Neural cell (in vitro differentiated cells): ENCODE measurements around the gene COG2. TPM values are rescaled to one million over a fixed set of nuclear protein-coding genes. Genes with fewer than 3 reads are reported as not detected.
"Not testable (repeated sequence)": the region's sequence is repeated elsewhere in the genome, so short reads cannot be mapped to it uniquely, and the experiment has no call there.

Experiments used
- H2AFZ ChIP-seq: fragments of 200-600, 300-800 bp; sonication (generic), shearing (Covaris generic); 2 replicates; pipeline ENCODE4 v1.6.0; 2014; ENCODE audit warnings: low read depth, mild to moderate bottlenecking, antibody characterized with exemption, low read length, moderate library complexity
- H3F3A ChIP-seq: fragments of 200-600 bp; shearing (Covaris generic); 2 replicates; pipeline ENCODE4 v1.6.1; 2016; ENCODE audit warnings: mild to moderate bottlenecking, moderate library complexity, mixed read lengths, antibody characterized with exemption, low read length; ENCODE audit not compliant: insufficient read depth, poor library complexity, severe bottlenecking
- H3K27ac ChIP-seq: fragments of 200-600, 300-800 bp; sonication (generic), shearing (Covaris generic); 2 replicates; pipeline ENCODE4 v1.5.1; 2014; ENCODE audit warnings: mild to moderate bottlenecking, low read length, moderate library complexity
- H3K27me3 ChIP-seq: fragments of 300-800, 200-600 bp; sonication (generic), shearing (Covaris generic); 2 replicates; pipeline ENCODE4 v1.6.0; 2014; ENCODE audit warnings: mild to moderate bottlenecking, low read depth, low read length, moderate library complexity; ENCODE audit not compliant: insufficient read depth
- H3K36me3 ChIP-seq: fragments of 300-800, 200-600 bp; sonication (generic), shearing (Covaris generic); 2 replicates; pipeline ENCODE4 v1.5.1; 2014; ENCODE audit warnings: mild to moderate bottlenecking, antibody characterized with exemption, low read length, moderate library complexity; ENCODE audit not compliant: insufficient read depth
- H3K4me2 ChIP-seq: fragments of 300-800, 200-600 bp; sonication (generic), shearing (Covaris generic); 2 replicates; pipeline ENCODE4 v1.6.0; 2014; ENCODE audit warnings: mild to moderate bottlenecking, low read length
- H3K4me3 ChIP-seq: fragments of 300-800, 200-600 bp; sonication (generic), shearing (Covaris generic); 2 replicates; pipeline ENCODE4 v1.5.1; 2014; ENCODE audit warnings: mild to moderate bottlenecking, low read length, moderate library complexity
- H3K79me2 ChIP-seq: fragments of 200-600 bp; shearing (Covaris generic); replicated peaks from 2 replicates; pipeline ENCODE4 v1.6.0; 2014; ENCODE audit warnings: mild to moderate bottlenecking, low read length, moderate library complexity; ENCODE audit not compliant: insufficient read depth
- H3K9ac ChIP-seq: fragments of 300-800, 200-600 bp; sonication (generic), shearing (Covaris generic); 2 replicates; pipeline ENCODE4 v1.6.1; 2016; ENCODE audit warnings: mild to moderate bottlenecking, low read length, mixed read lengths
- H3K9me2 ChIP-seq: fragments of 200-600 bp; shearing (Covaris generic); 2 replicates; pipeline ENCODE4 v1.6.1; 2016; ENCODE audit warnings: mild to moderate bottlenecking, low read length, mixed read lengths; ENCODE audit not compliant: insufficient read depth
- H3K9me3 ChIP-seq: fragments of 200-600, 300-800 bp; sonication (generic), shearing (Covaris generic); 2 replicates; pipeline ENCODE4 v1.6.1; 2016; ENCODE audit warnings: mild to moderate bottlenecking, mixed run types, low read length, moderate library complexity, mixed read lengths
- H4K20me1 ChIP-seq: fragments of 200-600 bp; shearing (Covaris generic); 2 replicates; pipeline ENCODE4 v1.6.1; 2016; ENCODE audit warnings: mild to moderate bottlenecking, mixed run types; ENCODE audit not compliant: insufficient read depth
- EP300 ChIP-seq: fragments of 450-650 bp; conservative IDR thresholded peaks from 2 replicates; pipeline ENCODE4 v1.6.1; 2014; ENCODE audit warnings: antibody characterized with exemption, mild to moderate bottlenecking, moderate library complexity; ENCODE audit not compliant: poor library complexity, severe bottlenecking
- EZH2 ChIP-seq: fragments of 200-600, 300-800 bp; shearing (Covaris generic), sonication (generic); IDR thresholded peaks from 2 replicates; pipeline ENCODE4 v1.6.1; 2014; ENCODE audit warnings: antibody characterized with exemption, low read length, borderline replicate concordance, mild to moderate bottlenecking; ENCODE audit not compliant: insufficient read depth, poor library complexity, severe bottlenecking
- MXI1 ChIP-seq: fragments of 450-650 bp; conservative IDR thresholded peaks from 2 replicates; pipeline ENCODE4 v1.6.1; 2014; ENCODE audit warnings: antibody characterized with exemption, mild to moderate bottlenecking; ENCODE audit not compliant: poor library complexity, severe bottlenecking
- POLR2AphosphoS5 ChIP-seq: IDR thresholded peaks from 2 replicates; pipeline ENCODE4 v1.6.1; 2012
- RAD21 ChIP-seq: fragments of 450-650 bp; conservative IDR thresholded peaks from 2 replicates; pipeline ENCODE4 v1.6.1; 2014; ENCODE audit warnings: antibody characterized with exemption, mild to moderate bottlenecking, moderate library complexity
- SMC3 ChIP-seq: fragments of 450-650 bp; conservative IDR thresholded peaks from 2 replicates; pipeline ENCODE4 v1.6.1; 2014; ENCODE audit warnings: antibody characterized with exemption, mild to moderate bottlenecking, moderate library complexity; ENCODE audit not compliant: poor library complexity
- TAF1 ChIP-seq: IDR thresholded peaks from 2 replicates; pipeline ENCODE4 v1.6.1; 2012; ENCODE audit warnings: low read depth
- polyA plus RNA-seq: library from polyadenylated mRNA; depleted of rRNA; stranded (reverse); fragments of >200 nt; gene quantifications from 2 replicates; pipeline ENCODE4 v1.2.3, GENCODE V29; 2014
- TF ChIP-seq, protein P1 (sequence below): IDR thresholded peaks from 2 replicates; pipeline ENCODE4 v1.6.1; 2012; ENCODE audit warnings: borderline replicate concordance
- TF ChIP-seq, protein P2 (sequence below): fragments of 450-650 bp; IDR thresholded peaks from 2 replicates; pipeline ENCODE4 v1.5.1; 2014; ENCODE audit warnings: antibody characterized with exemption, mild to moderate bottlenecking, moderate library complexity; ENCODE audit not compliant: poor library complexity, severe bottlenecking

COG2 gene
- polyA plus RNA-seq, 1 donor from 2014 or later: 14.5 TPM

DNA sequence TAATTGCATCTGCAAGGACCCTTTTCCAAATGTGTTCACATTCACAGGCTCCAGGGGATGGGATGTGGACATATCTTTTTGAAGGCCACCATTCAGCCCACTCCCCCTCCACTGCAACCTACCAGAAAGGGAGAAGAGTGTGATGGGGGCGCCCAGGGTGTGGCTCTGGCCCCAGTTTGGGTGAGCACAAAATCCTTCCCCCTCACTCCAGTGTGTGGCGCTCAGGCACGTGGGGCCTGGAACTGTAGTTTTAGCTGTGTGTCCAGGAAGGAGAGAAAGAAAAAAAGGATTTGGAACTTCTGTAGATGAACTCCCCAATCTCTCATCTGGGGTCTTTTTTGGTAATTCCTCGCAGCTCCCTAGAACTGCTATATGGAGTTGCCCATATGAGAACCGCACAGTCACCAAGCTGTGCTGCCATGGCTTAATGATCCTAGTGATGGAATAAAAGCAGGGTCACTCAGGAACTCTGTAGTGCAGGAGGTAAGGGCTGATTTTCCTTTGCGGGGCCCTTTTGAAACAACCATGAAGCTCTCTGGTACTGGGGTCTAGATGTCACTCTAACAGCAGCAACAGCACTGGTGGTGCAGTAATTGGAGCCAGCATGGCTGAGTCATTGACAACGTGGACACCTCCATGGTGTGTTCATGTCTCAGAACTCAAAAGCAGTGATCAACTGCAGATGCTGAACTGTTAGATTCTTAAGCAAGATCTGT is 54.6 kb downstream of the COG2 start:
- Histone ChIP-seq H3K36me3 (no peaks in the 10 kb centered on the region), H3K4me3 (no peak overlapping the region), H3K9me2 (no peaks in the 10 kb centered on the region), H3K27ac (no peak overlapping the region), H2AFZ (no peak overlapping the region), H3K9ac (no peak overlapping the region), H3K27me3 (no peaks in the 10 kb centered on the region), H3K9me3 (no peaks in the 10 kb centered on the region), H3F3A (no peaks in the 10 kb centered on the region), H3K4me2 (no peak overlapping the region), H4K20me1 (no peaks in the 10 kb centered on the region), H3K79me2 (no peaks in the 10 kb centered on the region)
- TF ChIP-seq MXI1: no peak
- no peak for TF ChIP-seq EP300
- no peak for TF ChIP-seq SMC3
- no peak for TF ChIP-seq POLR2AphosphoS5

DNA sequence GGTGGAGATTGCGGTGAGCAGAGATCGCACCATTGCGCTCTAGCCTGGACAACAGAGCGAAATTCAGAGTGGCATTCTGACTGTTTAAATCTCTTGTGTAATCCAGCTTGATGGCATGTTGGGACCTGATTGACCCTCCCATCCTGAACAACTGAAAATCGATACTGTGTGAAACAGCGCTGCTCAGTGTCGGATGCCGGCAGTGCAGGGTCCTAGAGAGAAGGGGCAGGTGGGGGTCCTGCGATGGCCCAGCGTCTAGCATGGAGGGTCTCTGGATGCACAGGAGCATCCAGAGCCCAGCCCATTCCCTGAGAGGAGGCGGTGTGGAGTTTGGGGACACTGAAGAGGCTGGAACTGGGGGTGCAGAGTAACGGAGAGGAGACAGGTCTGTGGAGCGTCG is 55.8 kb downstream of the COG2 start:
- Histone ChIP-seq H3K9me3 (no peaks in the 10 kb centered on the region), H3K27me3 (no peaks in the 10 kb centered on the region), H4K20me1 (no peaks in the 10 kb centered on the region), H3K79me2 (no peaks in the 10 kb centered on the region), H3K36me3 (no peaks in the 10 kb centered on the region), H3K4me3 (no peak overlapping the region), H3K9me2 (no peaks in the 10 kb centered on the region), H3K9ac (no peak overlapping the region), H3F3A (no peaks in the 10 kb centered on the region), H3K27ac (no peak overlapping the region), H2AFZ (no peak overlapping the region), H3K4me2 (no peak overlapping the region)
- TF ChIP-seq, protein P1, sequence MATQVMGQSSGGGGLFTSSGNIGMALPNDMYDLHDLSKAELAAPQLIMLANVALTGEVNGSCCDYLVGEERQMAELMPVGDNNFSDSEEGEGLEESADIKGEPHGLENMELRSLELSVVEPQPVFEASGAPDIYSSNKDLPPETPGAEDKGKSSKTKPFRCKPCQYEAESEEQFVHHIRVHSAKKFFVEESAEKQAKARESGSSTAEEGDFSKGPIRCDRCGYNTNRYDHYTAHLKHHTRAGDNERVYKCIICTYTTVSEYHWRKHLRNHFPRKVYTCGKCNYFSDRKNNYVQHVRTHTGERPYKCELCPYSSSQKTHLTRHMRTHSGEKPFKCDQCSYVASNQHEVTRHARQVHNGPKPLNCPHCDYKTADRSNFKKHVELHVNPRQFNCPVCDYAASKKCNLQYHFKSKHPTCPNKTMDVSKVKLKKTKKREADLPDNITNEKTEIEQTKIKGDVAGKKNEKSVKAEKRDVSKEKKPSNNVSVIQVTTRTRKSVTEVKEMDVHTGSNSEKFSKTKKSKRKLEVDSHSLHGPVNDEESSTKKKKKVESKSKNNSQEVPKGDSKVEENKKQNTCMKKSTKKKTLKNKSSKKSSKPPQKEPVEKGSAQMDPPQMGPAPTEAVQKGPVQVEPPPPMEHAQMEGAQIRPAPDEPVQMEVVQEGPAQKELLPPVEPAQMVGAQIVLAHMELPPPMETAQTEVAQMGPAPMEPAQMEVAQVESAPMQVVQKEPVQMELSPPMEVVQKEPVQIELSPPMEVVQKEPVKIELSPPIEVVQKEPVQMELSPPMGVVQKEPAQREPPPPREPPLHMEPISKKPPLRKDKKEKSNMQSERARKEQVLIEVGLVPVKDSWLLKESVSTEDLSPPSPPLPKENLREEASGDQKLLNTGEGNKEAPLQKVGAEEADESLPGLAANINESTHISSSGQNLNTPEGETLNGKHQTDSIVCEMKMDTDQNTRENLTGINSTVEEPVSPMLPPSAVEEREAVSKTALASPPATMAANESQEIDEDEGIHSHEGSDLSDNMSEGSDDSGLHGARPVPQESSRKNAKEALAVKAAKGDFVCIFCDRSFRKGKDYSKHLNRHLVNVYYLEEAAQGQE: no peak
- no peak for TF ChIP-seq MXI1
- no peak for TF ChIP-seq TAF1
- TF ChIP-seq SMC3: no peak
- no peak for TF ChIP-seq POLR2AphosphoS5
- no peak for TF ChIP-seq EZH2
- no peak for TF ChIP-seq RAD21
- TF ChIP-seq EP300: no peak
- TF ChIP-seq, protein P2, sequence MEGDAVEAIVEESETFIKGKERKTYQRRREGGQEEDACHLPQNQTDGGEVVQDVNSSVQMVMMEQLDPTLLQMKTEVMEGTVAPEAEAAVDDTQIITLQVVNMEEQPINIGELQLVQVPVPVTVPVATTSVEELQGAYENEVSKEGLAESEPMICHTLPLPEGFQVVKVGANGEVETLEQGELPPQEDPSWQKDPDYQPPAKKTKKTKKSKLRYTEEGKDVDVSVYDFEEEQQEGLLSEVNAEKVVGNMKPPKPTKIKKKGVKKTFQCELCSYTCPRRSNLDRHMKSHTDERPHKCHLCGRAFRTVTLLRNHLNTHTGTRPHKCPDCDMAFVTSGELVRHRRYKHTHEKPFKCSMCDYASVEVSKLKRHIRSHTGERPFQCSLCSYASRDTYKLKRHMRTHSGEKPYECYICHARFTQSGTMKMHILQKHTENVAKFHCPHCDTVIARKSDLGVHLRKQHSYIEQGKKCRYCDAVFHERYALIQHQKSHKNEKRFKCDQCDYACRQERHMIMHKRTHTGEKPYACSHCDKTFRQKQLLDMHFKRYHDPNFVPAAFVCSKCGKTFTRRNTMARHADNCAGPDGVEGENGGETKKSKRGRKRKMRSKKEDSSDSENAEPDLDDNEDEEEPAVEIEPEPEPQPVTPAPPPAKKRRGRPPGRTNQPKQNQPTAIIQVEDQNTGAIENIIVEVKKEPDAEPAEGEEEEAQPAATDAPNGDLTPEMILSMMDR: no peak

DNA sequence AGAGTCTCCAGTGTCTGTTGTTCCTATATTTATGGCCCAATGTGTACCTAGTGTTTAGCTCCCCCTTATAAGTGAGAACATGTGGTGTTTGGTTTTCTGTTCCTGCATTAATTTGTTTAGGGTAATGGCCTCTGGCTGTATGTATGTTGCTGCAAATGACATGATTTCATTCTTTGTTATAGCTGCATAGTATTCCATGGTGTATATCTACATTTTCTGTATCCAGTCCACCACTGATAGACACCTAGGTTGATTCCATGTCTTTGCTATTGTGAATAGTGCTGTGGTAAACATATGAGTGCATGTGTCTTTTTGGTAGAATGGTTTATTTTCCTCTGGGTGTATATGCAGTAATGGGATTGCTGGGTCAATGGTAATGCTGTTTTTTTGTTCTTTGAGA is 56.7 kb downstream of the COG2 start:
- not testable (repeated sequence) for H3K9ac ChIP-seq, H2AFZ ChIP-seq, H3K79me2 ChIP-seq, H3K36me3 ChIP-seq, H3K9me2 ChIP-seq, H3K27me3 ChIP-seq, H3F3A ChIP-seq, H3K9me3 ChIP-seq, H4K20me1 ChIP-seq, H3K4me2 ChIP-seq, H3K4me3 ChIP-seq, H3K27ac ChIP-seq
